K562 (cell line): ENCODE data around the gene CDSN. TPM values are rescaled to one million over a fixed set of nuclear protein-coding genes. Genes with fewer than 3 reads are reported as not detected.

Experiments used
- ATAC-seq: fragments of 200-7000 bp; cut with Tn5 transposase; 3 replicates; pipeline ENCODE4 v1.9.1; 2020; ENCODE audit warnings: moderate library complexity
- BruUV-seq: library from RNA; stranded (reverse); fragments of 400-500 nt; replicated peaks from 2 replicates; lab custom pipeline; 2021; lab: Mats Ljungman, UMichigan
- CTCF ChIA-PET: fragments of 300-600 bp; formaldehyde crosslinking; extraction: SDS; loops from one replicate; lab custom pipeline; 2021; ENCODE audit warnings: low intra/inter-chr PET ratio; lab: Yijun Ruan, JAX
- POLR2A ChIA-PET: fragments of 300-600, 350-650 bp; sonication (Branson Sonifier 250); formaldehyde crosslinking; extraction: SDS; loops from one replicate; lab custom pipeline; 2021; ENCODE audit warnings: antibody characterized with exemption, inconsistent platforms; lab: Yijun Ruan, JAX
- DNase-seq, 4 experiments: peaks; one replicate each; pipeline versions ENCODE4 v3.0.0 to v3.0.0-alpha.2; 2011 to 2018; ENCODE audit warnings: low spot score in 3 of 4, mixed read lengths in 3 of 4; ENCODE audit errors: extremely low read depth in 1 of 4
- FAIRE-seq: peaks from 2 replicates; lab custom pipeline; 2011; peaks lifted over from hg19 to GRCh38; lab: Jason Lieb, UNC
- H2AFZ ChIP-seq: 2 replicates; pipeline ENCODE4 v1.6.0; 2011; ENCODE audit warnings: low read depth, low read length, control low read depth, inconsistent platforms
- H3K27ac ChIP-seq: fragments of 200-600 bp; 3 replicates; pipeline ENCODE4 v1.8.0; 2011; ENCODE audit warnings: low read depth, mild to moderate bottlenecking, control low read depth, inconsistent platforms, low read length, moderate library complexity, mixed read lengths; ENCODE audit errors: extremely low read depth
- H3K27me3 ChIP-seq, 2 experiments: fragments of 300-600 bp in 1 of 2; 2 replicates in 1 of 2; 3 replicates in 1 of 2; pipeline versions ENCODE4 v1.6.0 to v1.8.0; 2011; ENCODE audit warnings: inconsistent platforms in 2 of 2, low read length in 2 of 2, mild to moderate bottlenecking in 1 of 2, mixed read lengths in 1 of 2, moderate library complexity in 1 of 2; ENCODE audit not compliant: control insufficient read depth in 2 of 2, insufficient read depth in 2 of 2
- H3K36me3 ChIP-seq: fragments of 300-600 bp; 3 replicates; pipeline ENCODE4 v1.8.0; 2011; ENCODE audit warnings: mild to moderate bottlenecking, low read length, inconsistent platforms; ENCODE audit not compliant: control insufficient read depth, insufficient read depth
- H3K4me1 ChIP-seq, 2 experiments: fragments of 200-600 bp in 1 of 2; replicated peaks in 1 of 2; 2 replicates in 1 of 2; 3 replicates in 1 of 2; pipeline versions ENCODE4 v1.5.1 to v1.8.0; 2011; ENCODE audit warnings: inconsistent platforms in 2 of 2, low read length in 2 of 2, mild to moderate bottlenecking in 1 of 2, mixed read lengths in 1 of 2, moderate library complexity in 1 of 2; ENCODE audit not compliant: control insufficient read depth in 2 of 2, insufficient read depth in 2 of 2
- H3K4me2 ChIP-seq: 2 replicates; pipeline ENCODE4 v1.6.1; 2011; ENCODE audit warnings: low read length, control low read depth, inconsistent platforms, mixed read lengths; ENCODE audit not compliant: insufficient read depth
- H3K4me3 ChIP-seq: fragments of 200-600 bp; sonication (generic), shearing (Covaris generic); 2 replicates; pipeline ENCODE4 v1.5.1; 2016; ENCODE audit warnings: control low read depth, inconsistent platforms
- H3K79me2 ChIP-seq: fragments of 200-600 bp; 3 replicates; pipeline ENCODE4 v1.8.0; 2011; ENCODE audit warnings: low read length, inconsistent platforms; ENCODE audit not compliant: control insufficient read depth, insufficient read depth
- H3K9ac ChIP-seq, 2 experiments: 2 replicates each; pipeline versions ENCODE4 v1.6.0 to v1.6.1; 2011; ENCODE audit warnings: low read depth in 2 of 2, low read length in 2 of 2, control low read depth in 1 of 2, inconsistent platforms in 1 of 2, mild to moderate bottlenecking in 1 of 2, mixed read lengths in 1 of 2; ENCODE audit not compliant: insufficient read depth in 1 of 2
- H3K9me1 ChIP-seq: one replicate; pipeline ENCODE4 v1.6.0; 2011; ENCODE audit warnings: inconsistent platforms, mild to moderate bottlenecking, low read length, moderate library complexity; ENCODE audit not compliant: control insufficient read depth, insufficient read depth
- H3K9me3 ChIP-seq: replicated peaks from 2 replicates; pipeline ENCODE4 v1.5.1; 2011; ENCODE audit warnings: low read depth, low read length, inconsistent platforms; ENCODE audit not compliant: control insufficient read depth, insufficient read depth
- H4K20me1 ChIP-seq: replicated peaks from 2 replicates; pipeline ENCODE4 v1.6.1; 2011; ENCODE audit warnings: low read length, inconsistent platforms, mixed read lengths; ENCODE audit not compliant: control insufficient read depth, insufficient read depth
- CHD1 ChIP-seq: fragments of 200-600 bp; sonication (generic); IDR thresholded peaks from one replicate; pipeline ENCODE4 v1.6.1; 2012; ENCODE audit warnings: mild to moderate bottlenecking, moderate library complexity, low read length, inconsistent platforms
- CREB1 ChIP-seq, 2 experiments: sonication (generic) in 1 of 2; formaldehyde crosslinking in 1 of 2; IDR thresholded peaks; 2 replicates each; pipeline versions ENCODE4 v1.6.1 to v1.8.0; 2012 to 2022; ENCODE audit warnings: inconsistent platforms in 1 of 2, mild to moderate bottlenecking in 1 of 2, missing genetic modification reagents in 1 of 2, moderate library complexity in 1 of 2
- CTBP1 ChIP-seq: fragments of 450-650 bp; IDR thresholded peaks from 2 replicates; pipeline ENCODE4 v1.6.1; 2016; ENCODE audit warnings: borderline replicate concordance
- DPF2 ChIP-seq: fragments of 450-650 bp; IDR thresholded peaks from 2 replicates; pipeline ENCODE4 v1.6.1; 2016
- EWSR1 ChIP-seq: fragments of 450-650 bp; IDR thresholded peaks from 2 replicates; pipeline ENCODE4 v1.6.1; 2018; ENCODE audit warnings: borderline replicate concordance, mild to moderate bottlenecking, low read depth, moderate library complexity; ENCODE audit not compliant: partially characterized antibody
- IRF2 ChIP-seq: sonication (generic); formaldehyde crosslinking; IDR thresholded peaks from 2 replicates; pipeline ENCODE4 v1.8.1; 2022; ENCODE audit warnings: mild to moderate bottlenecking, missing genetic modification reagents
- RBM25 ChIP-seq: fragments of 200-400 bp; formaldehyde crosslinking; IDR thresholded peaks from 2 replicates; pipeline ENCODE4 v1.6.1; 2018; ENCODE audit warnings: low read length, low read depth, moderate library complexity; ENCODE audit not compliant: severe bottlenecking
- RREB1 ChIP-seq: fragments of 250-450 bp; sonication (Bioruptor Pico); IDR thresholded peaks from 2 replicates; pipeline ENCODE4 v1.4.0; 2020
- TFAM ChIP-seq: fragments of 250-450 bp; sonication (Bioruptor Pico); conservative IDR thresholded peaks from 2 replicates; pipeline ENCODE4 v1.5.0; 2021; ENCODE audit warnings: mild to moderate bottlenecking, moderate library complexity
- TRIM28 ChIP-seq: fragments of 450-650 bp; IDR thresholded peaks from 2 replicates; pipeline ENCODE4 v1.6.1; 2017
- USF1 ChIP-seq: sonication (generic); formaldehyde crosslinking; IDR thresholded peaks from 2 replicates; pipeline ENCODE4 v1.9.0; 2022; ENCODE audit warnings: mild to moderate bottlenecking, missing genetic modification reagents
- ZNF324 ChIP-seq: fragments of 250-450 bp; sonication (Bioruptor Pico); IDR thresholded peaks from 2 replicates; pipeline ENCODE4 v1.4.0; 2020; ENCODE audit warnings: mild to moderate bottlenecking
- ZNF445 ChIP-seq: fragments of 250-450 bp; sonication (Bioruptor Pico); IDR thresholded peaks from 2 replicates; pipeline ENCODE4 v1.4.0; 2020; ENCODE audit warnings: low read depth, mild to moderate bottlenecking, moderate library complexity
- ZNF449 ChIP-seq: fragments of 250-450 bp; sonication (Bioruptor Pico); IDR thresholded peaks from 2 replicates; pipeline ENCODE4 v1.8.0; 2022; ENCODE audit warnings: moderate library complexity, mild to moderate bottlenecking, inconsistent platforms
- WGBS: fragments of 100-300 bp; shearing (Covaris generic); methylation state at CpG from one replicate; pipeline ENCODE4 v1.1.6; 2016; ENCODE audit warnings: low coverage, mixed read lengths; ENCODE audit not compliant: insufficient coverage; ENCODE audit errors: missing lambda C conversion rate; 5-methylcytosine and 5-hydroxymethylcytosine counted together
- in situ Hi-C: fragments of 300-500 bp; cut with MboI; formaldehyde crosslinking; loops from 4 replicates; pipeline ENCODE4 v1.15.0; 2018; ENCODE audit warnings: inconsistent platforms, mixed read lengths
- intact Hi-C: fragments of 100-400 bp; cut with micrococcal nuclease; formaldehyde crosslinking; loops from 2 replicates; pipeline ENCODE4 v1.14.2; 2022
- polyA plus RNA-seq, 8 experiments: library from polyadenylated mRNA; depleted of rRNA in 4 of 8; stranded (reverse) in 5 of 8; unstranded in 3 of 8; fragments of >200 nt; fragmentation: Nextera tagmentation in 2 of 8; fragmentation: Illumina TruSeq in 1 of 8; extraction: Ambion mirVana in 2 of 8; extraction: Trizol in 1 of 8; gene quantifications; 2 replicates each; pipeline versions ENCODE4 v1.2.1 to v1.2.3, GENCODE V29; 2011 to 2014; ENCODE audit warnings: inconsistent platforms in 1 of 8, missing spikeins in 1 of 8
- total RNA-seq, 7 experiments: library from RNA; depleted of rRNA in 6 of 7; stranded (reverse); fragments of >200 nt in 6 of 7; fragmentation: Illumina TruSeq in 2 of 7; extraction: Trizol in 2 of 7; gene quantifications; 2 replicates each; pipeline versions ENCODE4 v1.2.1 to v1.2.3, GENCODE V29; 2011 to 2021; ENCODE audit warnings: low replicate concordance in 1 of 7

CDSN gene
- total and polyA plus RNA-seq, 9 of the 15 experiments (the other 6 are each of a cell fraction or from before 2014, with no cell fraction given), result not detected

- CTCF ChIA-PET, result interaction anchor here (0.9 to 3.5 kb wide), 5 partner anchors 12 to 241 kb away, joined by 3 to 26 read pairs (median 4); no protein-coding TSS in a partner anchor
- Histone ChIP-seq H3K4me1 (peaks cover 0 to 3% of the 10 kb centered on the region in 2 experiments; a peak in 2 of 5 replicates), H4K20me1 (no peaks in the 10 kb centered on the region), H3K9ac (no peak overlapping the region), H3K79me2 (no peaks in the 10 kb centered on the region), H3K36me3 (no peaks in the 10 kb centered on the region), H3K4me3 (no peak overlapping the region), H3K27ac (no peak overlapping the region), H3K9me1 (no peaks in the 10 kb centered on the region), H3K27me3 (peaks cover 0 to 6% of the 10 kb centered on the region in 2 experiments; a peak in 2 of 5 replicates), H2AFZ (peak overlapping the region; percentile 60; the same call in 1 of the 2 replicates), H3K9me3 (no peaks in the 10 kb centered on the region), H3K4me2 (no peak overlapping the region)
- DNase-seq (peak; percentile 84 to 87 (median 85)), ATAC-seq (peak; percentile 99), FAIRE-seq (peak; percentile 89)
- 31% methylated on average over 13 of the region's 13 CpGs for WGBS
- no TSS peak for BruUV-seq
- POLR2A ChIA-PET, result interaction anchor here (0.7 to 1.1 kb wide), 2 partner anchors 12 to 453 kb away, joined by 3 read pairs; no protein-coding TSS in a partner anchor
- intact Hi-C loops, result loop anchor here (1.0 kb wide), 1 partner anchor 154 kb away; no protein-coding TSS in a partner anchor
- in situ Hi-C loops, result no loop called here
- TF ChIP-seq EWSR1, result no peak
- no peak for TF ChIP-seq IRF2 (CRISPR knock-in tag)
- TF ChIP-seq CREB1 (IDR thresholded peaks at IDR 0.05), result no peak
- peak; percentile 34; the same call in 1 of the 2 replicates for TF ChIP-seq CREB1 (CRISPR knock-in tag; IDR thresholded peaks at IDR 0.05)
- no peak for TF ChIP-seq DPF2
- TF ChIP-seq ZNF445 (CRISPR knock-in tag), result no peak
- TF ChIP-seq ZNF449 (CRISPR knock-in tag), result no peak
- no peak for TF ChIP-seq TFAM (CRISPR knock-in tag)
- TF ChIP-seq CTBP1, result 0 out of 2 replicates have a peak, but pooled peaks have one; percentile 36
- no peak for TF ChIP-seq ZNF324 (CRISPR knock-in tag)
- TF ChIP-seq RREB1 (CRISPR knock-in tag), result no peak
- TF ChIP-seq CHD1, result no peak
- no peak for TF ChIP-seq USF1 (CRISPR knock-in tag)
- no peak; the same call in 1 of the 2 replicates for TF ChIP-seq TRIM28
- TF ChIP-seq RBM25, result no peak
These were observed 51.4 kb downstream of the CDSN start for GRCh38 chr6:31068669-31069340.
